Stimulated activated effector memory CD8-positive, alpha-beta T cell treated with anti-CD3 and anti-CD28 coated beads, Interleukin-12 subunit alpha, Interleukin-12 subunit beta, amount 100 ng/mL, for 72 hours (primary cell): ENCODE data around the gene CDC5L.

Experiments
- ATAC-seq: fragments of 150-1000 bp; cut with Tn5 transposase; 2 replicates; pipeline ENCODE4 v1.10.0; 2021
- DNase-seq, 2 donors: peaks; one replicate each; pipeline ENCODE4 v3.0.0; 2021 to 2022; ENCODE audit warnings: low spot score in 2 of 2
- H3K27ac Mint-ChIP-seq: one replicate; pipeline ENCODE4 v1.8.0; 2022; ENCODE audit warnings: mild to moderate bottlenecking, mixed read lengths
- H3K36me3 Mint-ChIP-seq: one replicate; pipeline ENCODE4 v1.8.0; 2022; ENCODE audit warnings: mild to moderate bottlenecking, mixed read lengths
- H3K4me1 Mint-ChIP-seq: one replicate; pipeline ENCODE4 v1.8.0; 2022; ENCODE audit warnings: mixed read lengths
- H3K4me3 Mint-ChIP-seq: one replicate; pipeline ENCODE4 v1.8.0; 2022; ENCODE audit warnings: mild to moderate bottlenecking, mixed read lengths
- H3K9me3 Mint-ChIP-seq: one replicate; pipeline ENCODE4 v1.8.0; 2022; ENCODE audit warnings: mixed read lengths

CDC5L gene

DNA sequence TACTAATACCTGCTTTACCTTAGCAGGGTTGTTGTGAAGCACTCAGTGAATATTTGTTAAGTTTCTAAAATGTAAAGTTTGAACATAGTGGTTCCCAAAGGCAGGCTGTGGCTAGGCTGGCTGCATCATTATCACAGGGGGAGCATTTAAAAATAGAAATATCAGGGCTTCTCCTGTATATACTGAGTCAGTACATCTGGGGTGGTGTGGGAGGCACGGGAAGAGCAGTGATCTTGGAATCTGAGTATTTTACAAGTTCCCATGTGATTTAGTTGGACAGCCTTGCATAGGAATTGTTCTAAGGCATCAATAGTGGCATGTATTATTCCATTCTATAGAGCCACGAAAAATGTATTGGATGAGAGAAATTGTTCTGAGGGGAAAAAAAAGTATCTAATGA, 8.0 kb downstream of the CDC5L start:
- no peak for DNase-seq
- Mint-ChIP-seq H3K36me3 (peaks cover 98% of the 10 kb centered on the region), H3K4me1 (peaks cover 48% of the 10 kb centered on the region), H3K4me3 (no peak overlapping the region), H3K9me3 (no peaks in the 10 kb centered on the region), H3K27ac (no peak overlapping the region)
- no peak for ATAC-seq

DNA sequence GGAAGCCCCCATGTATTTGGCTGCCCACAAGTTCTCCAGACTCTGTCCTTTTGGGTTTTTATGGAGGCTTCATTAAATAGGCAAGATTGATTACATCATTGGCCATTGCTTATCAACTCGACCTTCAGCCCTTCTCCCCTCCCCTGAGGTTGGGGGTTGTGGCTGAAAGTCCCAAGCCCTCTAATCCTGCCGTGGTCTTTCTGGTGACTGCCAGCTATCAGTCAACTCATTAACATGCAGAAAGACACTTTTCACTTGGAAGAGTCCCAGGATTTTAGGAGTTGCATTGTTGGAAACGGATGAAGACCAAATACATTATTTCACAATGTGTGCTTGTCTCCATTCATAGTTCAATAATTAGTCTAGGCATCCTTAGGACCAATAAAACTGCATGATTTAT, 9.5 kb downstream of the CDC5L start:
- ATAC-seq, result no peak
- Mint-ChIP-seq H3K27ac (peak overlapping the region; percentile 12), H3K36me3 (peaks cover 94% of the 10 kb centered on the region), H3K4me1 (peaks cover 50% of the 10 kb centered on the region), H3K9me3 (no peaks in the 10 kb centered on the region), H3K4me3 (no peak overlapping the region)
- DNase-seq, result no peak

- Mint-ChIP-seq H3K36me3 (peaks cover 94% of the 10 kb centered on the region), H3K4me3 (no peak overlapping the region), H3K27ac (peak overlapping the region; percentile 12), H3K4me1 (peaks cover 48% of the 10 kb centered on the region), H3K9me3 (no peaks in the 10 kb centered on the region)
- DNase-seq, result no peak
- ATAC-seq, result no peak
These were observed 10.1 kb downstream of the CDC5L start for GRCh38 chr6:44397424-44398164.

GRCh38 chr6:44399991-44400390, 12.5 kb downstream of the CDC5L start:
- Mint-ChIP-seq H3K36me3 (peaks cover 92% of the 10 kb centered on the region), H3K27ac (peak overlapping the region; percentile 38), H3K4me1 (peaks cover 44% of the 10 kb centered on the region), H3K4me3 (peak overlapping the region; percentile 13), H3K9me3 (no peaks in the 10 kb centered on the region)
- no peak for DNase-seq
- peak; percentile 50 for ATAC-seq

- Mint-ChIP-seq H3K4me3 (no peak overlapping the region), H3K36me3 (peaks cover 92% of the 10 kb centered on the region), H3K27ac (peak overlapping the region; percentile 38), H3K9me3 (no peaks in the 10 kb centered on the region), H3K4me1 (peaks cover 39% of the 10 kb centered on the region)
- no peak for ATAC-seq
- no peak for DNase-seq
These were observed 13.1 kb downstream of the CDC5L start for GRCh38 chr6:44400572-44400971.

DNA sequence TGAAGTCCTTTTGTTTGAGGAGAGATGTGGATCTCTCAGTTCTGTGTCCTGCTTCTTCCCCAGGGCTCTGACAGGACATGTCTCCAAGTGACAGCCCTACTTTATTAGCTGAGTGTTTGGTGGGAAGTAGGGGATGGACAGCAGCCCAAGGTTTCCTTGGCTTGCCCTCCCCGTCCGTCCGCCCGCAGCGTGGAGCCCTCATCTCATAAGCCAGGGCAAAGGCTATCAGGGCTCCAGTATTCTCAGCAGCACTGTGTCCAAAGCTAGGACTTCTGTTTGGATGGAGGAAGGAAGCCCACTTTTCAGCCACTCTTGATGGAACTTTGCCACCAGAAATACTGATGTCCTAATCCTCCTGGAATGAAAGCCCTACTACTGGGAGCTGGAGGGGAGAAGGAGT, 13.6 kb downstream of the CDC5L start:
- Mint-ChIP-seq H3K4me3 (no peak overlapping the region), H3K27ac (peak overlapping the region; percentile 11), H3K36me3 (peaks cover 92% of the 10 kb centered on the region), H3K4me1 (peaks cover 36% of the 10 kb centered on the region), H3K9me3 (no peaks in the 10 kb centered on the region)
- no peak for DNase-seq
- ATAC-seq, result no peak

DNA sequence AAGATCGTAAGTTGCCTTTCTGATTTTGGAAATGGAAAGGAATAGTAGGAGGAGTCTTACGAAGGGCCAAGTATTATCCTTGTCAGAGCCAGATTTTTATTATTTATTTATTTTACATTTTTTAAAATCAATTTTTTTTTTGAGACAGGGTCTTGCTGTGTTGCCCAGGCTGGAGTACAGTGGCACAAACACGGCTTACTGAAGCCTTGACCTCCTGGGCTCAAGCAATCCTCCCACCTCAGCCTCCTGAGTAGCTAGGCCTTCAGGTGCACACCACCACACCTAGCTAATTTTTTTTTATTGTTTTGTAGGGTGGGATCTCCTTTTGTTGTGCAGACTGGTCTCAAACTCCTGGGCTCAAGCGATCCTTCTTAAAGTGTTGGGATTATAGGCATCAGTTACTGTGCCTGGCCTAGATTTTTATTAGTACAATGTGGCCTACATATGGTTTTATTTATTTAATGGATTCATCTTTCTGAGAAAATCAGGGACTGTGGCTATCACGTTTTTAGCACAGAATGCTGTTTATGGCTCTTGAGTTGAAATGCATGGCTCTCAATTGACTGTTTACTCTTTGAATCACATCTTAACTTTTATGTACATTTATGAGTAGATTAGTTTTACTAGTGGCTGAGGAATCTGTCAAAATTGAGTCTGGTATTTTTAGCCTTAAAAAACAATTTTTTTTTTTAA, 16.7 kb downstream of the CDC5L start:
- ATAC-seq (no peak), DNase-seq (no peak)
- Mint-ChIP-seq H3K27ac (peak overlapping the region; percentile 50), H3K4me1 (peaks cover 48% of the 10 kb centered on the region), H3K9me3 (no peaks in the 10 kb centered on the region), H3K4me3 (no peak overlapping the region), H3K36me3 (peaks cover 92% of the 10 kb centered on the region)

DNA sequence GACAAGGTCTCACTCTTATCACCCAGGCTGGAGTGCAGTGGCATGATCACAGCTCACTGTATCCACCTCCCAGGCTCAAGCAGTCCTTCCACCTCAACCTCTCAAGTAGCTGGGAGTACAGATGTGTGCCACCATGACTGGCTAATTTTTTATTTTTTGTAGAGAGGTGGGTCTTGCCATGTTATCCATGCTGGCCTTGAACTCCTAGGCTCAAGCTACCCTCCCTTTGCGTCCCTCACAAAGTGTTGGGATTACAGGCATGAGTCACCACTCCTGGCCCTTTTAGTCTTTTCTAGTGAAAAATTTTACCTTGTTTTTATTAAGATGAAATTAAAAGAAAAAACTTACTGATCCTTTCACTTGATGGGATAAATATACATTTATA, 17.2 kb downstream of the CDC5L start:
- DNase-seq, result no peak

DNA sequence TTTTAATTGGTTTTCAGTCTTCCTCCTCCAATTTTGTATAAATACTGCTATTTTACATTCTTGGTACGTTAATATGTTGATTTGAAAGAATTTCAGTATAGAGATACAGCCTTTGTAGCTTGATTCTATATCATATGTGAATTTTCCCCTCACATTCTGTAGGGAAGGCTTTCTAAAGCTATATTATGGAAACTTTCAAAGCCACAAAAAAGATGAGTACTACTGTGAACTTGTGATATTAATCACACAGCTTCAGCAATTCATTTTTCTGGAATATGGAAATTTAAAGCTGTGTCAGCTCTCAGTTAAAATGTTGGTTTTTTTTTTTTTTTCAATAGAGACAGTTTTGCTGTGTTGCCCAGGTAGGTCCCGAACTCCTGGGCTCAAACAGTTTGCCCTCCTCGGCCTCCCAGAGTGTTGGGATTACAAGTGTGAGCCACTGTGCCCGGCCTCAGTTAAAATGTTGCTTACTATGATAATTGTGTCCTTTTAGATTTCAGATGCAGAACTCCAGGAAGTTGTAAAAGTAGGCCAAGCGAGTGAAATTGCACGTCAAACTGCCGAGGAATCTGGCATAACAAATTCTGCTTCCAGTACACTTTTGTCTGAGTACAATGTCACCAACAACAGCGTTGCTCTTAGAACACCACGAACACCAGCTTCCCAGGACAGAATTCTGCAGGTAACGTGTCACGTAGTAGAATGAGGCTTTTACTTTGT, 20.6 kb downstream of the CDC5L start:
- peaks cover 100% of the 10 kb centered on the region for H3K36me3 Mint-ChIP-seq
- H3K9me3 Mint-ChIP-seq, result no peaks in the 10 kb centered on the region
- H3K4me3 Mint-ChIP-seq, result peak overlapping the region; percentile 38
- peaks cover 54% of the 10 kb centered on the region for H3K4me1 Mint-ChIP-seq
- H3K27ac Mint-ChIP-seq, result peak overlapping the region; percentile 82
- no peak for DNase-seq
- peak; percentile 46 for ATAC-seq

More for the DNA sequence above, 17.2 kb downstream of the CDC5L start:
- no peak for ATAC-seq
- H3K4me1 Mint-ChIP-seq, result peaks cover 48% of the 10 kb centered on the region
- H3K4me3 Mint-ChIP-seq, result no peak overlapping the region
- no peaks in the 10 kb centered on the region for H3K9me3 Mint-ChIP-seq
- H3K27ac Mint-ChIP-seq, result peak overlapping the region; percentile 50
- peaks cover 92% of the 10 kb centered on the region for H3K36me3 Mint-ChIP-seq

- H3K27ac Mint-ChIP-seq, result peak overlapping the region; percentile 82
- no peaks in the 10 kb centered on the region for H3K9me3 Mint-ChIP-seq
- H3K4me3 Mint-ChIP-seq, result peak overlapping the region; percentile 38
- peaks cover 53% of the 10 kb centered on the region for H3K4me1 Mint-ChIP-seq
- peak; percentile 90 for ATAC-seq
- DNase-seq, result no peak
- H3K36me3 Mint-ChIP-seq, result peaks cover 100% of the 10 kb centered on the region
These were observed 21.8 kb downstream of the CDC5L start for GRCh38 chr6:44409207-44409794.

- Mint-ChIP-seq H3K4me1 (peaks cover 58% of the 10 kb centered on the region), H3K4me3 (no peak overlapping the region), H3K36me3 (peaks cover 100% of the 10 kb centered on the region), H3K9me3 (no peaks in the 10 kb centered on the region), H3K27ac (peak overlapping the region; percentile 17)
- DNase-seq (no peak), ATAC-seq (no peak)
These were observed 22.9 kb downstream of the CDC5L start for GRCh38 chr6:44410363-44410762.

- no peaks in the 10 kb centered on the region for H3K9me3 Mint-ChIP-seq
- peaks cover 65% of the 10 kb centered on the region for H3K4me1 Mint-ChIP-seq
- peak overlapping the region; percentile 16 for H3K4me3 Mint-ChIP-seq
- H3K36me3 Mint-ChIP-seq, result peaks cover 100% of the 10 kb centered on the region
- peak overlapping the region; percentile 76 for H3K27ac Mint-ChIP-seq
- no peak for DNase-seq
- ATAC-seq, result no peak
These were observed 23.6 kb downstream of the CDC5L start for GRCh38 chr6:44411141-44411540.

DNA sequence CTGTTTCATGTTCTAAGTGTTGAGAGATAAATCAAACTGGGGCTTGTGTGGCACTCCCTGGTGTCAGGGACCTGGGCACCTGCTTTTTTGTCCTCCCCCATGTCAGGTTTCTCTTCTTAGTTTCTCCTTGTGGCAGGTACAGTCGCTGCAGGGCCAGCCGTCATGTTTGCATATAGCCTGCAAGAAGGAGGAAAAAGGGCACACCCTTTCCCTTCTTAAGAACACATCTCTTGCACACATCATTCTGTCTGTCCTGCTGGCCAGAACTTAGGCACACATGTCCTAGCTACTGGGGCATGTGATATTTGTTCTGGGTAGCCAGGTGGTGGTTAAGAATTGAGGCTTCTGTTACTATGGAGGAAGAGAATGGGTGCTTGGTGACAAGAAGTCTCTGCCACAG, 27.9 kb downstream of the CDC5L start:
- Mint-ChIP-seq H3K4me1 (peaks cover 41% of the 10 kb centered on the region), H3K27ac (peak overlapping the region; percentile 19)
- ATAC-seq, result no peak

DNA sequence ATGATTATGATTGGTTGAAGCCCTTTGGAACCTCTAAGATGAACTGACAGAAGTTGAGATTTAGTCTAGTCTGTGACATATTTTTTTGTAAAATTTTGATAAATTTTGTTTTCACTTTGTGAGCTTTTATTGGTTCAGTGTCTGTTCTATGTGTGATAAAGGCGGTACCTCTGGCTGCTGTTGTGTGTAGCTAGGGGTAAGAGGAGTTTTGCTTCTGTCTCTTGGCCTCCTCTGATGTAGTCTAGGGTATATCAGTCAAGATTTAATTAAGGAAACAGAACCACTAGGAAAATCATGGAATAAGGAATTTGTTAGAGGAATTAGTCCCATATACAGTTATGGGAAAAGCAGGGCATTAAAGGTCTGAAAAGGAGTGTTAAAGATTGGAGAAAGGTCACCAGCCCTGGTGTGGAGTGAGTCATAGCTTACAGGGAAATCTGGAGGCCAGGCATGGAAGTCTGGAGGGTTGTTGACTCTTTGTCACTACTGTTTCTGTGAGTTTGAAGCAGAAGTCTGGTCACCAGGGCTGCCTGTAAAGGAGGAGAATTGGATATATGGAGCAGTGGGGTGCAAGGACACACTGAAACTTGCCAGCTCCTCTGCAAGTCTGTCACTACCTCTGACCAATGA, 28.5 kb downstream of the CDC5L start:
- H3K9me3 Mint-ChIP-seq, result no peaks in the 10 kb centered on the region
- H3K36me3 Mint-ChIP-seq, result peaks cover 86% of the 10 kb centered on the region
- H3K4me3 Mint-ChIP-seq, result no peak overlapping the region
- H3K4me1 Mint-ChIP-seq, result peaks cover 38% of the 10 kb centered on the region
- no peak for DNase-seq
- peak overlapping the region; percentile 19 for H3K27ac Mint-ChIP-seq
- no peak for ATAC-seq

More for the DNA sequence above, 27.9 kb downstream of the CDC5L start:
- no peaks in the 10 kb centered on the region for H3K9me3 Mint-ChIP-seq
- peaks cover 86% of the 10 kb centered on the region for H3K36me3 Mint-ChIP-seq
- H3K4me3 Mint-ChIP-seq, result no peak overlapping the region
- no peak for DNase-seq

GRCh38 chr6:44422531-44422930, 35.0 kb downstream of the CDC5L start:
- Mint-ChIP-seq H3K4me3 (no peak overlapping the region), H3K27ac (no peak overlapping the region), H3K9me3 (no peaks in the 10 kb centered on the region), H3K36me3 (peaks cover 86% of the 10 kb centered on the region), H3K4me1 (no peaks in the 10 kb centered on the region)
- DNase-seq (no peak), ATAC-seq (no peak)
